NB4 (cell line): ENCODE data around the gene ASCC3.
"Not testable (repeated sequence)": the region's sequence is repeated elsewhere in the genome, so short reads cannot be mapped to it uniquely, and the experiment has no call there.

Source experiments
- DNase-seq: peaks from one replicate; pipeline ENCODE4 v3.0.0; 2010; ENCODE audit warnings: low read depth
- H3K4me3 ChIP-seq: one replicate; pipeline ENCODE4 v1.5.1; 2011; ENCODE audit warnings: mild to moderate bottlenecking, low read depth, low read length, moderate library complexity
- MYC ChIP-seq: IDR thresholded peaks from 2 replicates; pipeline ENCODE4 v1.6.1; 2011; ENCODE audit warnings: low read depth, low read length
- POLR2A ChIP-seq: IDR thresholded peaks from 2 replicates; pipeline ENCODE4 v1.6.1; 2011; ENCODE audit warnings: mild to moderate bottlenecking; ENCODE audit not compliant: insufficient read length; ENCODE audit errors: extremely low read depth
- TF ChIP-seq, protein P1 (sequence below): IDR thresholded peaks from 2 replicates; pipeline ENCODE4 v1.6.1; 2011; ENCODE audit warnings: low read depth, low read length
- TF ChIP-seq, protein P2 (sequence below): IDR thresholded peaks from one replicate; pipeline ENCODE4 v1.5.1; 2012; ENCODE audit warnings: low read depth, low read length

ASCC3 gene

DNA sequence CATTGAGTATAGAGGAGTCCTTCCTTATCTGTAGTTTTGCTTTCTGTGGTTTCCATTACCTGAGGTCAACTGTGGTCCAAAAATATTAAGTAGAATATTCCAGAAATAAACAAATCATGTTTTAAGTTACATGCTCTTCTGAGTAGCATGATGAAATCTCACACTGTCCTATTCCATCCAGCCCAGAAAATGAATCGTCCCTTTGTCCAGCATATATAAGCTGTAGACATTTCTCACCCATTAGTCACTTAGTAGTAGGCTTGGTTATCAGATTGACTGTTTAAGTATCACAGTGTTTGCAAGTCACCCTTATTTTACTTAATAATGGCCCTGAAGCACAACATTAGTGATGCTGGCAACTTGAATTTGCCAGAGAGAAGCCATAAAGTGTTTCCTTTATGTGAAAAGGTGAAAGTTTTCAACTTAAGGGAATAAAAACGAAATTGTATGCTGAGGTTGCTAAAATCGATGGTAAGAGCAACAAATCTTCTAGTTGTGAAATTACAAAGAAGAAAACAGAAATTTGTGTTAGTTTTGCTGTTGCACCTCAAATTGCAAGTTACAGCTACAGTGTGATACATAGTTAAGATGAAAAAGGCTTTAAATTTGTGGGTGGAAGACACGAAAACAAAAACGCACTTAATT is 217.8 kb downstream of the ASCC3 start:
- TF ChIP-seq, protein P1, sequence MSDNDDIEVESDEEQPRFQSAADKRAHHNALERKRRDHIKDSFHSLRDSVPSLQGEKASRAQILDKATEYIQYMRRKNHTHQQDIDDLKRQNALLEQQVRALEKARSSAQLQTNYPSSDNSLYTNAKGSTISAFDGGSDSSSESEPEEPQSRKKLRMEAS, result no peak
- TF ChIP-seq POLR2A (no peak), MYC (no peak)
- TF ChIP-seq, protein P2, sequence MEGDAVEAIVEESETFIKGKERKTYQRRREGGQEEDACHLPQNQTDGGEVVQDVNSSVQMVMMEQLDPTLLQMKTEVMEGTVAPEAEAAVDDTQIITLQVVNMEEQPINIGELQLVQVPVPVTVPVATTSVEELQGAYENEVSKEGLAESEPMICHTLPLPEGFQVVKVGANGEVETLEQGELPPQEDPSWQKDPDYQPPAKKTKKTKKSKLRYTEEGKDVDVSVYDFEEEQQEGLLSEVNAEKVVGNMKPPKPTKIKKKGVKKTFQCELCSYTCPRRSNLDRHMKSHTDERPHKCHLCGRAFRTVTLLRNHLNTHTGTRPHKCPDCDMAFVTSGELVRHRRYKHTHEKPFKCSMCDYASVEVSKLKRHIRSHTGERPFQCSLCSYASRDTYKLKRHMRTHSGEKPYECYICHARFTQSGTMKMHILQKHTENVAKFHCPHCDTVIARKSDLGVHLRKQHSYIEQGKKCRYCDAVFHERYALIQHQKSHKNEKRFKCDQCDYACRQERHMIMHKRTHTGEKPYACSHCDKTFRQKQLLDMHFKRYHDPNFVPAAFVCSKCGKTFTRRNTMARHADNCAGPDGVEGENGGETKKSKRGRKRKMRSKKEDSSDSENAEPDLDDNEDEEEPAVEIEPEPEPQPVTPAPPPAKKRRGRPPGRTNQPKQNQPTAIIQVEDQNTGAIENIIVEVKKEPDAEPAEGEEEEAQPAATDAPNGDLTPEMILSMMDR, result no peak
- H3K4me3 ChIP-seq, result no peak overlapping the region
- DNase-seq, result no peak

DNA sequence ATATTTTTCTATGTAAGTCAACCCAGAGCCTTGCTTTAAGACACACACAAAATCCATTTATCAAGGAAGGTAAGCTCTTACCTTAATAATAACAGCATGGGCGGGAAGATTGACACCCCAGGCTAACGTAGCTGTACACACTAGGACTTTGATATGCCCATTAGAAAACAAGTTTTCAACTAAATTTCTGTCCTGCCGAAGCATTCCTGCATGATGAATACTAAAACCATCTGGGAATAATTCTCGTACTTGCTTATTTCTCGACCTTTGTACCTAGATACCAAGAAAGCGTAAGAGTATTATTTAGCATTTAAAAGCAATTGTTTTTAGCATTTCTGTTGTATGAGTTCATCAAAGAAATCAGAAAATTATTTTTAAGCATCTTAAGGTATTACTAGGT is 218.9 kb downstream of the ASCC3 start:
- TF ChIP-seq, protein P2, result no peak
- TF ChIP-seq MYC (no peak), POLR2A (no peak)

DNA sequence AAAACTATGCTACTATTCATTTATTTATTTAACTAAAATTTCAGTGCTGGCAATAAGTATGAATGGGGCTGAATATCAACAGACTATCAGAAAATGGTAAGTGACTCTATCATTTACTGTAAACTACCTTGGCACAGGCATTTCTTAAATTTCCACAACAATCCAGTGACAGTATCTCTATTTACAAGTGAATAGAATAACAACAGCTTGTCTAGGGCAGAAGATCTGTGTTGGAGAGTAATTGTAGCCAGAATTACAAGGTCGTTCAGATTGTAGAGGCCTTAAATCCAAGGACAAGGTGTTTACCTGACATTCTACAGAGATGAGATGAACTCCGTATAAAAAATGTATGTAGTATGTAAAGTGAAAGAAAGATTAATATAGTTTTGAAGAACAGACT is 222.6 kb downstream of the ASCC3 start:
- H3K4me3 ChIP-seq, result no peak overlapping the region
- TF ChIP-seq MYC, result no peak
- TF ChIP-seq, protein P2, result no peak
- TF ChIP-seq, protein P1, result no peak
- TF ChIP-seq POLR2A, result no peak
- DNase-seq, result no peak

More for the DNA sequence above, 218.9 kb downstream of the ASCC3 start:
- no peak overlapping the region for H3K4me3 ChIP-seq
- DNase-seq, result no peak

DNA sequence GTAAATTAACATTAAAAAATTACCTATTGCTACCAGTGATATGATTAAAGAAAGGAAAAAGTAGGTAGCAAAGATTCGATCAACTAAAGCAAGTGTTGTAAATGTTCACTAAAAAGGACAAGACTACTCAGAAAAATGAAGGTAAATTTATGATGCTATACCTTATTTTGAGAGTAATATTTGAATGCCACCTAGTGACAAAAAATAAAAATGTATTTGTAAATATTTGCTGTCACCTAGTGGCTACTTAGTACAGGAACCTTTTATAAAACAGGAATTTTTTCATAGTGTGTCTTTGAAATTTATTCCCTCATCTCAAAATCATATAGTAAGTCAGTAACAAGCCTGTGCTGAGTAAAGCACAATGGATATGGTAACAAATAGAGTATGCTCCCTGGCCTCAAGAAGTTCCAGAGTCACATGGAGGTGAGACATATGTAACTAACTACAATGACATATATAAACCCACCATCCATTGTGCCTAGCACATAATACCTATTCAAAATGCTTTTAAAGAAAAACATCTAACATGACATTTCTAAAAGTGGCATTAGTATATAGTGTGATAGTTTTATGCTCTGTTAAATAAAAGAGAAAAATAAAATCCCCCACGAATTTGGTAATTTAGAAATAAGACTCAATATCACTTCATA is 223.3 kb downstream of the ASCC3 start:
- TF ChIP-seq, protein P1, result no peak
- TF ChIP-seq, protein P2, result peak; percentile 9
- DNase-seq, result peak; percentile 38
- no peak overlapping the region for H3K4me3 ChIP-seq

DNA sequence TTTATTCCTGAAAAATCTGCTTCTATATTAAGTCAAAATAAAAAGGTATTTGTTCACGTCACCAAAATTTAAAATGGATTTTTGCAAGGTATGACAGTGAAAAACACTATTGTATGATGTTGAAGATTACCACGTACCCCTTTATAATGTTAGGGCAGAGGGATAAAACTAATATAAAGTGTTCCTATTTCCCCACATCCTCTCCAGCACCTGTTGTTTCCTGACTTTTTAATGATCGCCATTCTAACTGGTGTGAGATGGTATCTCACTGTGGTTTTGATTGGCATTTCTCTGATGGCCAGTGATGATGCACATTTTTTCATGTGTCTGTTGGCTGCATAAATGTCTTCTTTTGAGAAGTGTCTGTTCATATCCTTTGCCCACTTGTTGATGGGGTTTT is 240.0 kb downstream of the ASCC3 start:
- DNase-seq, H3K4me3 ChIP-seq: not testable (repeated sequence)

DNA sequence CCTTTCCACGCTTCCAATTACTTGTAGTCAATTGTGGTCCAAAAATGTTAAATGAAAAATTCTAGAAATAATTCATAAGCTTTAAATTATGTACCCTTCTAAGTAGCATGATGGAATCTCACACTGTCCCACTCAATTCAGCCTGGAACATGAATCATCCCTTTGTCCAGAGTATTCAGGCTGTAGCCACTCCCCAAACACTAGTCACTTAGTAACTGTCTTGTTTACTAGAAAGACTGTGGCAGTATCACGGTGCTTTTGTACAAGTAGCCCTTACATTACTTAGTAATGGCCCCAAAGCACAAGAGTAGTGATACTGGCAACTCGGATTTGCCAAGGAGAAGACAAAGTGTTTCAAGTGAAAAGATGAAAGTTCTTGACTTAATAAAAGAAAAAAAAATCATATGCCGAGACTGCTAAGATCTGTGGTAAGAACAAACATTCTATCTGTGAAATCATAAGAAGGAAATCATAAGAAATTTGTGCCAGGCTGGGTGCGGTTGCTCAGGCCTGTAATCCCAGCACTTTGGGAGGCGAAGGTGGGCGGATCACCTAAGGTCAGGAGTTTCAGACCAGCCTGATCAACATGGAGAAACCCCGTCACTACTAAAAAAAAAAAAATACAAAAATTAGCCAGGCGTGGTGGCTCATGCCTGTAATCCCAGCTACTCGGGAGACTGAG is 247.9 kb downstream of the ASCC3 start:
- DNase-seq, result peak; percentile 3
- TF ChIP-seq, protein P2, result no peak
- TF ChIP-seq POLR2A (no peak), MYC (no peak)
- TF ChIP-seq, protein P1, result no peak
- no peak overlapping the region for H3K4me3 ChIP-seq
